Osteoblast (primary cell): ENCODE measurements around the gene PCSK5. TPM values are rescaled to one million over a fixed set of nuclear protein-coding genes. Genes with fewer than 3 reads are reported as not detected.

Experiments
- DNase-seq: peaks from one replicate; pipeline ENCODE4 v3.0.0; 2011; ENCODE audit warnings: low spot score, mixed read lengths; ENCODE audit not compliant: insufficient read length; ENCODE audit errors: missing footprints
- H2AFZ ChIP-seq: 2 replicates; pipeline ENCODE4 v1.6.0; 2011; ENCODE audit warnings: mild to moderate bottlenecking, low read length
- H3K27ac ChIP-seq: 2 replicates; pipeline ENCODE4 v1.5.1; 2011; ENCODE audit warnings: mild to moderate bottlenecking, low read depth, low read length, moderate library complexity
- H3K27me3 ChIP-seq: 2 replicates; pipeline ENCODE4 v1.6.0; 2012; ENCODE audit warnings: mild to moderate bottlenecking, control low read depth, inconsistent platforms, low read length, moderate library complexity; ENCODE audit not compliant: insufficient read depth
- H3K36me3 ChIP-seq: 2 replicates; pipeline ENCODE4 v1.5.1; 2011; ENCODE audit warnings: mild to moderate bottlenecking, low read length, control low read depth, moderate library complexity; ENCODE audit not compliant: insufficient read depth
- H3K4me1 ChIP-seq: 2 replicates; pipeline ENCODE4 v1.5.1; 2011; ENCODE audit warnings: mild to moderate bottlenecking, low read length, control low read depth, moderate library complexity; ENCODE audit not compliant: insufficient read depth
- H3K4me2 ChIP-seq: 2 replicates; pipeline ENCODE4 v1.6.0; 2011; ENCODE audit warnings: mild to moderate bottlenecking, low read length; ENCODE audit not compliant: insufficient read depth
- H3K4me3 ChIP-seq: fragments of 200-600 bp; sonication (generic); 3 replicates; pipeline ENCODE4 v1.5.1; 2012; ENCODE audit warnings: mild to moderate bottlenecking, low read length, inconsistent platforms; ENCODE audit not compliant: insufficient read depth
- H3K79me2 ChIP-seq: 2 replicates; pipeline ENCODE4 v1.6.0; 2012; ENCODE audit warnings: mild to moderate bottlenecking, low read length, control low read depth, inconsistent platforms; ENCODE audit not compliant: insufficient read depth
- H3K9me3 ChIP-seq: 2 replicates; pipeline ENCODE4 v1.5.1; 2011; ENCODE audit warnings: low read depth, low read length, control low read depth
- H4K20me1 ChIP-seq: 2 replicates; pipeline ENCODE4 v1.6.0; 2012; ENCODE audit warnings: mild to moderate bottlenecking, low read length, control low read depth; ENCODE audit not compliant: insufficient read depth
- CTCF ChIP-seq: IDR thresholded peaks from 2 replicates; pipeline ENCODE4 v1.5.1; 2011; ENCODE audit warnings: mild to moderate bottlenecking, low read depth, low read length, moderate library complexity; ENCODE audit errors: extremely low read depth
- total RNA-seq: library from RNA; depleted of rRNA; stranded (reverse); fragments of >200 nt; gene quantifications from 2 replicates; pipeline ENCODE4 v1.2.3, GENCODE V29; 2012

PCSK5 gene
- total RNA-seq, 1 donor: 14.5 TPM

- no peaks in the 10 kb centered on the region for H3K79me2 ChIP-seq
- H3K4me2 ChIP-seq: no peak overlapping the region
- no peaks in the 10 kb centered on the region for H3K9me3 ChIP-seq
- H3K36me3 ChIP-seq: no peaks in the 10 kb centered on the region
- DNase-seq: no peak
- no peaks in the 10 kb centered on the region for H3K4me1 ChIP-seq
- H2AFZ ChIP-seq: no peak overlapping the region
- H4K20me1 ChIP-seq: no peaks in the 10 kb centered on the region
- no peaks in the 10 kb centered on the region for H3K27me3 ChIP-seq
- H3K27ac ChIP-seq: no peak overlapping the region
- H3K4me3 ChIP-seq: no peak overlapping the region
- TF ChIP-seq CTCF: no peak
Measured at GRCh38 chr9:76240578-76240977, 350.1 kb downstream of the PCSK5 start.

GRCh38 chr9:76245518-76245917 lies 355.0 kb downstream of the PCSK5 start:
- Histone ChIP-seq H3K4me1 (no peaks in the 10 kb centered on the region), H3K4me3 (no peak overlapping the region), H3K27me3 (no peaks in the 10 kb centered on the region), H3K36me3 (no peaks in the 10 kb centered on the region), H4K20me1 (no peaks in the 10 kb centered on the region), H3K9me3 (no peaks in the 10 kb centered on the region), H3K4me2 (no peak overlapping the region), H3K79me2 (no peaks in the 10 kb centered on the region), H2AFZ (no peak overlapping the region), H3K27ac (no peak overlapping the region)
- no peak for TF ChIP-seq CTCF
- DNase-seq: no peak

- no peaks in the 10 kb centered on the region for H3K79me2 ChIP-seq
- no peaks in the 10 kb centered on the region for H3K9me3 ChIP-seq
- no peak overlapping the region for H3K27ac ChIP-seq
- no peak overlapping the region for H2AFZ ChIP-seq
- H3K36me3 ChIP-seq: no peaks in the 10 kb centered on the region
- no peak for TF ChIP-seq CTCF
- no peaks in the 10 kb centered on the region for H3K4me1 ChIP-seq
- no peak for DNase-seq
- H3K27me3 ChIP-seq: no peaks in the 10 kb centered on the region
- H3K4me2 ChIP-seq: no peak overlapping the region
- H3K4me3 ChIP-seq: no peak overlapping the region
- H4K20me1 ChIP-seq: no peaks in the 10 kb centered on the region
Measured at GRCh38 chr9:76246680-76247079, 356.2 kb downstream of the PCSK5 start.

GRCh38 chr9:76247426-76247825 lies 357.0 kb downstream of the PCSK5 start:
- no peak overlapping the region for H3K4me3 ChIP-seq
- H3K27ac ChIP-seq: no peak overlapping the region
- H3K36me3 ChIP-seq: no peaks in the 10 kb centered on the region
- H3K27me3 ChIP-seq: no peaks in the 10 kb centered on the region
- TF ChIP-seq CTCF: no peak
- H3K79me2 ChIP-seq: no peaks in the 10 kb centered on the region
- no peaks in the 10 kb centered on the region for H3K9me3 ChIP-seq
- H4K20me1 ChIP-seq: no peaks in the 10 kb centered on the region
- no peak overlapping the region for H2AFZ ChIP-seq
- no peaks in the 10 kb centered on the region for H3K4me1 ChIP-seq
- DNase-seq: no peak
- no peak overlapping the region for H3K4me2 ChIP-seq
